Mucosa of rectum (tissue), 2 donors: Measurements from ENCODE around the gene MREG.
A peak's percentile ranks its signal among the peaks of the same experiment; 100 is the strongest.

Source experiments
- H3K27ac ChIP-seq, 2 donors: one replicate each; pipeline ENCODE4 v1.7.0; 2013; ENCODE audit warnings: inconsistent platforms in 2 of 2, low read depth in 2 of 2, low read length in 2 of 2
- H3K27me3 ChIP-seq, 2 donors: one replicate each; pipeline ENCODE4 v1.7.0; 2013; ENCODE audit warnings: low read length in 2 of 2; ENCODE audit not compliant: control insufficient read depth in 2 of 2, insufficient read depth in 2 of 2
- H3K36me3 ChIP-seq, 2 donors: one replicate each; pipeline ENCODE4 v1.7.0; 2013; ENCODE audit warnings: low read length in 2 of 2; ENCODE audit not compliant: control insufficient read depth in 2 of 2, insufficient read depth in 2 of 2
- H3K4me1 ChIP-seq, 2 donors: one replicate each; pipeline ENCODE4 v1.7.0; 2013; ENCODE audit warnings: low read length in 2 of 2, mild to moderate bottlenecking in 1 of 2; ENCODE audit not compliant: control insufficient read depth in 2 of 2, insufficient read depth in 2 of 2
- H3K4me3 ChIP-seq, 2 donors: one replicate each; pipeline ENCODE4 v1.7.0; 2013; ENCODE audit warnings: low read length in 2 of 2
- H3K9ac ChIP-seq, 2 donors: one replicate each; pipeline ENCODE4 v1.7.0; 2013; ENCODE audit warnings: low read length in 2 of 2, low read depth in 1 of 2, mild to moderate bottlenecking in 1 of 2
- H3K9me3 ChIP-seq, 2 donors: one replicate each; pipeline ENCODE4 v1.7.0; 2013; ENCODE audit warnings: low read length in 2 of 2; ENCODE audit not compliant: control insufficient read depth in 2 of 2
- donor health status: healthy.
- donor health status: Normal muscosa, but diverticular disease.

The MREG gene

GRCh38 chr2:216013080-216013909 is at the start of gene MREG:
MREG (minus strand) TSS chr2:216013551; CDS start chr2:216013327, 224 bp downstream.
- peak within 1 kb of the TSS; percentile 84 to 85 for H3K4me3 ChIP-seq
- H3K36me3 ChIP-seq, result no peaks in the 10 kb centered on the region
- H3K9me3 ChIP-seq, result no peaks in the 10 kb centered on the region
- H3K27me3 ChIP-seq, result no peaks in the 10 kb centered on the region
- H3K9ac ChIP-seq, result peak within 1 kb of the TSS; percentile 61 to 91
- peaks cover 3 to 11% of the 10 kb centered on the region in 2 donors for H3K4me1 ChIP-seq
- H3K27ac ChIP-seq, result peak within 1 kb of the TSS in 1 of 2 donors; percentile 52

DNA sequence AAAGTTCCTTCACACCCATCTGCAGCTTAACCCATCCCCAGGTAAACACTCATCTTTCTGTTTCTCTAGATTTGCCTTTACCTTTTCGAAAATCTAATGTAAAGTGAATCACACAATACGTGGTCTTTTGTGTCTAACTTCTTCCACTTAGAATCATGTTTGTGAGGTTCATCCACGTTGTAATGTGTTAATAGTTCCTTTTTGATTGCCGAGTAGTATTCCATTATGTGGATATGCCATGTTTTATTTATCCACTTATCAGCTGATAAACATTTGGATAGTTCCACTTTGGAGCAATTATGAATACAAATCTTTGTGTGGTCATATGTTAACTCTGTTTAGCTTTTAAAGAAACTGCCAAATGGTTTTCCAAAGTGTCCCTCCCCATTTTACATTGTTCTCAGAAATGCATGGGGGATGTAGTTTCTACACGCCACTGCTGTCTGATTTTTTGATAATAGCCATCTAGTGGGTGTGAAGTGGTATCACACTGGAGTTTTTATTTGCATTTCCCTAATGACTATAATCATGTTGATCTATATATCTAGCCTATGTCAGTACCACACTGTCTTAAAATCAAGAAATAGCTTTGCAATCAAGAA is 46.0 kb upstream of the MREG start:
- H3K4me3 ChIP-seq, result no peak overlapping the region
- no peak overlapping the region for H3K9ac ChIP-seq
- H3K36me3 ChIP-seq, result peaks cover 3 to 5% of the 10 kb centered on the region in 2 donors
- no peaks in the 10 kb centered on the region for H3K27me3 ChIP-seq
- H3K27ac ChIP-seq, result no peak overlapping the region
- no peaks in the 10 kb centered on the region for H3K9me3 ChIP-seq
- peaks cover 14 to 20% of the 10 kb centered on the region in 2 donors for H3K4me1 ChIP-seq

DNA sequence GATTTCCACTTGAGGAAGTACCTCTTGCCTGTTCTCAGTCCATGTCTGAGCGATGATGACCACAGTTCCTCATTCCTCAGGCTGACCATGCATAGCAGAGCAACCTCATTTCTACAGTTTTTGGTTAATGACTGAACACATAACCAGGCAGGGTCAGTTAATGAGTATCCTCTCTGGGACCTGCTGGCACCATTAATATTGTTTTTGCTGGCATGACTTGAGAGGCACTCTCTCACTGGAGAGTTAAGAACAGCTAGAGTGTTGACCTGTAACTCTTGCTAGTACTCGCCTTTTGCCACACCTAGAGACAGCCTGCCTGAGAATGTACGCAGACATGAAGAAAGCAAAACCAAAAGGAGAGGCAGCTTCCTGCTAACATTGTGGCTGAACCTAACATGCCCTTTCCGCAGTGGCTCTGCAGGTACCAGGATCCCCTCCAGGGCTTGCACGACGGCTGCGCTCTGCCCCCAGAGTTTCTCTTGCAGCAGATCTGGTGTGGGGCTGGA is 44.4 kb upstream of the MREG start:
- Histone ChIP-seq H3K9me3 (no peaks in the 10 kb centered on the region), H3K4me3 (peak overlapping the region; percentile 59 to 69), H3K27ac (peak overlapping the region; percentile 82 to 85), H3K4me1 (peaks cover 14 to 20% of the 10 kb centered on the region in 2 donors), H3K27me3 (no peaks in the 10 kb centered on the region), H3K36me3 (peaks cover 0 to 3% of the 10 kb centered on the region in 2 donors), H3K9ac (peak overlapping the region; percentile 54 to 62)

DNA sequence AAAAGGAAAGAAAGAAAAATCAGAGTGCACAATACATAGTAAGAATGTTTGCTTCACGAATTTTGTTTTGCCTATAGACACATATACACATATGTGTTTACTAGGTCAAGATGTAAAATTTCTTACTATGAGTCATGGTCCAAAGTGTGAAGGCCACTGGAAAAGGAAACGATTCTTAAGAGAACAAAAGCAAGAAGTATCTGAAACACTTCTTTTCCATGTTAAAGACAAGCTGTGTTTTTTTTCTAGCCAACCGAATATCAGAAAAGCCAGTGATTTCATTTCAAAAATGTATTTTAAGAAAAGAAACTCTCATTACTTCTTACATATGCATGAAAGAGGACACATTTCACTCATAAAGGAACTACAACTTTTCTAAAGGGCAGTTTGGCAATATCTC is 43.4 kb upstream of the MREG start:
- no peak overlapping the region for H3K9ac ChIP-seq
- H3K4me1 ChIP-seq, result peaks cover 14 to 20% of the 10 kb centered on the region in 2 donors
- peaks cover 0 to 3% of the 10 kb centered on the region in 2 donors for H3K36me3 ChIP-seq
- H3K27me3 ChIP-seq, result no peaks in the 10 kb centered on the region
- peak overlapping the region; percentile 82 to 85 for H3K27ac ChIP-seq
- H3K9me3 ChIP-seq, result no peaks in the 10 kb centered on the region
- H3K4me3 ChIP-seq, result no peak overlapping the region

- Histone ChIP-seq H3K36me3 (peaks cover 0 to 3% of the 10 kb centered on the region in 2 donors), H3K4me3 (no peak overlapping the region), H3K9me3 (no peaks in the 10 kb centered on the region), H3K4me1 (peaks cover 14 to 20% of the 10 kb centered on the region in 2 donors), H3K27ac (no peak overlapping the region), H3K27me3 (no peaks in the 10 kb centered on the region), H3K9ac (no peak overlapping the region)
Observed at GRCh38 chr2:216055680-216056079, 42.3 kb upstream of the MREG start.

DNA sequence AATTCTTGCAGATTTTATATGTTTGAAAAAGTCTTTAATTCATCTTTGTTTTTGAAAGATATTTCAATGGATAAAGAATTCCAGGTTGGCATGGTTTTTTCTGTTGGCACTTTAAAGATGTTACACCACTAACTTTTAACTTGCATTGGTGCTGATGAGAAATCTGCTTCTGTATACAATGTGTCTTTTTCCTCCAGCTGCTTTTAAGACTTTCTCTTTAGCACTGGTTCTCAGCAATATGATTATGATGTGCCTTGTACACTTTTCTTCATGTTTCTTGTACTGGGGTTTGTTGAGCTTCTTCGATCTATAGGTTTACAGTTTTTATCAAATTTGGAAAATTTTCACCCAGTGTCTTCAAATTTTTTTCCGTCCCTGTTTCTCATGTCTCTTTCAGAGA is 39.1 kb upstream of the MREG start:
- Histone ChIP-seq H3K9me3 (no peaks in the 10 kb centered on the region), H3K4me3 (no peak overlapping the region), H3K36me3 (peaks cover 0 to 4% of the 10 kb centered on the region in 2 donors), H3K27me3 (no peaks in the 10 kb centered on the region), H3K9ac (no peak overlapping the region), H3K4me1 (peaks cover 5 to 10% of the 10 kb centered on the region in 2 donors), H3K27ac (no peak overlapping the region)

DNA sequence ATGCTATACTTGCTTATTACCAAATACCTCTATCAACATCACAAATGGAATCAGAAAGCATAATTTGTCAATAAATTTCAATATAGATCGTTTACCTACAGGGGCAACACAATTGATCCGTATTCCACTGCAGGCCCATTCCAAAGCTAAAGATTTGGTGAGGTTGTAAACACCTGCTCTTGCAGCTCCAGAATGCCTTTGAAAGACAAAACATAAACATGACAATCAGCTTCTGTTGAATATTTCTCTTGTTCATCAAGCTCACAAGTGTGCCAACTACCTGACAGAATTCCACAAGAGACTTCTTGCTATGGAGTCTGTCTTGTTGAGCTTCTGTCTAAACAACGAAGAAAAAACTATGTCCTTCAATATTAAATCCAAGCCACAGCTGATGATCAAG is 38.0 kb upstream of the MREG start:
- Histone ChIP-seq H3K27ac (no peak overlapping the region), H3K4me3 (no peak overlapping the region), H3K9me3 (no peaks in the 10 kb centered on the region), H3K36me3 (peaks cover 0 to 4% of the 10 kb centered on the region in 2 donors), H3K4me1 (peaks cover 0 to 2% of the 10 kb centered on the region in 2 donors), H3K27me3 (no peaks in the 10 kb centered on the region), H3K9ac (no peak overlapping the region)

- H3K9me3 ChIP-seq, result no peaks in the 10 kb centered on the region
- no peak overlapping the region for H3K27ac ChIP-seq
- H3K27me3 ChIP-seq, result no peaks in the 10 kb centered on the region
- H3K9ac ChIP-seq, result no peak overlapping the region
- H3K36me3 ChIP-seq, result peaks cover 0 to 7% of the 10 kb centered on the region in 2 donors
- no peaks in the 10 kb centered on the region for H3K4me1 ChIP-seq
- no peak overlapping the region for H3K4me3 ChIP-seq
Observed at GRCh38 chr2:216049452-216049851, 36.1 kb upstream of the MREG start.

DNA sequence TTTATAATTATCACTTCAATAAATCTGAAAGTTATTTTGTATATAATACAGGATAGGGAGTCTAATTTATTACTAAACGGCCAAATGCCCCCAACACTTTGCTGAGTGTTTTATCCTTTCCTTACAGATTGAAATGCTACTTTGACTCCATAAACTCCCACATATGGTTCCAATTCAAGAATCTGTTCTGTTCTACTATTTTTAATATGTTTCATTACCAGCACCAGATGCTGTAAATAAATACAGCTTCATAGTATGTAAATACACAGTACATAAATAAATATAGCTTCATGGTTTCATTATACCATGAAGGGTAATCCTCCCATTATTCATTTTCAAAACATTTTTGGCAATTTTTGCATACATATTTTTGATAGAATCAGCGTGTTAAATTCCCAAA is 34.0 kb upstream of the MREG start:
- no peaks in the 10 kb centered on the region for H3K9me3 ChIP-seq
- H3K9ac ChIP-seq, result no peak overlapping the region
- H3K27me3 ChIP-seq, result no peaks in the 10 kb centered on the region
- no peak overlapping the region for H3K4me3 ChIP-seq
- no peaks in the 10 kb centered on the region for H3K4me1 ChIP-seq
- peaks cover 6 to 7% of the 10 kb centered on the region in 2 donors for H3K36me3 ChIP-seq
- H3K27ac ChIP-seq, result no peak overlapping the region

GRCh38 chr2:216044883-216045486 is 31.6 kb upstream of the MREG start:
- Histone ChIP-seq H3K9me3 (no peaks in the 10 kb centered on the region), H3K36me3 (peaks cover 7 to 17% of the 10 kb centered on the region in 2 donors), H3K9ac (no peak overlapping the region), H3K4me3 (no peak overlapping the region), H3K27ac (no peak overlapping the region), H3K4me1 (no peaks in the 10 kb centered on the region), H3K27me3 (no peaks in the 10 kb centered on the region)
